ENCODE data around the gene GINS2.

Gene GINS2

DNA sequence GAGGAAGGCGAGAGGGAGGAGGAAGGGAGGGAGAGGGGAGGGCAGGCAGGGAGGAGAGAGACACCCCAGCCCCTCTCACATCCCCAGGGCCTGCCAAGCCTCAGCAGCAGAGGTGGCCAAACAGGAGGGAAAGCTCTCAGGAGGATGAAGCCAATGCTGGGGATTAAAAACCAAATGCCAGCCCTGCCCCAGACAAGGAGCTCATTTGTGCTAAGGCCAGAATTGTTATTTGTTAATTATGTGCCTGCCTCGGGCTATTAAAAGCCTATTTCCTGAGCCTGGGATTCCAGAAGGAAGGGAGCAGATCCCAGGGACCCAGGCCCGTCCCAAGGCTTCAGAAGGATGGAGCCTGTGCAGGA, 27.9 kb upstream of the GINS2 start:
- TF ChIP-seq ZNF8 (CRISPR knock-in tag; IDR thresholded peaks at IDR 0.05) (no peak), SNAI2 (CRISPR knock-in tag; IDR thresholded peaks at IDR 0.05) (no peak), ESRRG (CRISPR knock-in tag; IDR thresholded peaks at IDR 0.05) (no peak), TOX (CRISPR knock-in tag; IDR thresholded peaks at IDR 0.05; ENCODE audit: borderline replicate concordance) (no peak), PPARA (CRISPR knock-in tag; IDR thresholded peaks at IDR 0.05; ENCODE audit: borderline replicate concordance) (no peak), CSDC2 (CRISPR knock-in tag; IDR thresholded peaks at IDR 0.05) (no peak), ZFP3 (CRISPR knock-in tag; IDR thresholded peaks at IDR 0.05) (no peak), ZNF70 (CRISPR knock-in tag; IDR thresholded peaks at IDR 0.05) (no peak), TCF4 (CRISPR knock-in tag; IDR thresholded peaks at IDR 0.05; ENCODE audit: borderline replicate concordance) (no peak), OSR1 (CRISPR knock-in tag; IDR thresholded peaks at IDR 0.05) (no peak), GLIS3 (CRISPR knock-in tag; IDR thresholded peaks at IDR 0.05) (no peak), ISL1 (CRISPR knock-in tag; IDR thresholded peaks at IDR 0.05) (no peak), ZNF565 (CRISPR knock-in tag; conservative IDR thresholded peaks at IDR 0.05; ENCODE audit: low read depth) (no peak)
- TF ChIP-seq, protein P1, sequence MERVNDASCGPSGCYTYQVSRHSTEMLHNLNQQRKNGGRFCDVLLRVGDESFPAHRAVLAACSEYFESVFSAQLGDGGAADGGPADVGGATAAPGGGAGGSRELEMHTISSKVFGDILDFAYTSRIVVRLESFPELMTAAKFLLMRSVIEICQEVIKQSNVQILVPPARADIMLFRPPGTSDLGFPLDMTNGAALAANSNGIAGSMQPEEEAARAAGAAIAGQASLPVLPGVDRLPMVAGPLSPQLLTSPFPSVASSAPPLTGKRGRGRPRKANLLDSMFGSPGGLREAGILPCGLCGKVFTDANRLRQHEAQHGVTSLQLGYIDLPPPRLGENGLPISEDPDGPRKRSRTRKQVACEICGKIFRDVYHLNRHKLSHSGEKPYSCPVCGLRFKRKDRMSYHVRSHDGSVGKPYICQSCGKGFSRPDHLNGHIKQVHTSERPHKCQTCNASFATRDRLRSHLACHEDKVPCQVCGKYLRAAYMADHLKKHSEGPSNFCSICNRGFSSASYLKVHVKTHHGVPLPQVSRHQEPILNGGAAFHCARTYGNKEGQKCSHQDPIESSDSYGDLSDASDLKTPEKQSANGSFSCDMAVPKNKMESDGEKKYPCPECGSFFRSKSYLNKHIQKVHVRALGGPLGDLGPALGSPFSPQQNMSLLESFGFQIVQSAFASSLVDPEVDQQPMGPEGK (CRISPR knock-in tag; IDR thresholded peaks at IDR 0.05; ENCODE audit: borderline replicate concordance) = no peak
- TF ChIP-seq, protein P2, sequence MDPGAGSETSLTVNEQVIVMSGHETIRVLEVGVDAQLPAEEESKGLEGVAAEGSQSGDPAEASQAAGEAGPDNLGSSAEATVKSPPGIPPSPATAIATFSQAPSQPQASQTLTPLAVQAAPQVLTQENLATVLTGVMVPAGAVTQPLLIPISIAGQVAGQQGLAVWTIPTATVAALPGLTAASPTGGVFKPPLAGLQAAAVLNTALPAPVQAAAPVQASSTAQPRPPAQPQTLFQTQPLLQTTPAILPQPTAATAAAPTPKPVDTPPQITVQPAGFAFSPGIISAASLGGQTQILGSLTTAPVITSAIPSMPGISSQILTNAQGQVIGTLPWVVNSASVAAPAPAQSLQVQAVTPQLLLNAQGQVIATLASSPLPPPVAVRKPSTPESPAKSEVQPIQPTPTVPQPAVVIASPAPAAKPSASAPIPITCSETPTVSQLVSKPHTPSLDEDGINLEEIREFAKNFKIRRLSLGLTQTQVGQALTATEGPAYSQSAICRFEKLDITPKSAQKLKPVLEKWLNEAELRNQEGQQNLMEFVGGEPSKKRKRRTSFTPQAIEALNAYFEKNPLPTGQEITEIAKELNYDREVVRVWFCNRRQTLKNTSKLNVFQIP (CRISPR knock-in tag; IDR thresholded peaks at IDR 0.05; ENCODE audit: borderline replicate concordance, low read depth) = no peak
- TF ChIP-seq, protein P3, sequence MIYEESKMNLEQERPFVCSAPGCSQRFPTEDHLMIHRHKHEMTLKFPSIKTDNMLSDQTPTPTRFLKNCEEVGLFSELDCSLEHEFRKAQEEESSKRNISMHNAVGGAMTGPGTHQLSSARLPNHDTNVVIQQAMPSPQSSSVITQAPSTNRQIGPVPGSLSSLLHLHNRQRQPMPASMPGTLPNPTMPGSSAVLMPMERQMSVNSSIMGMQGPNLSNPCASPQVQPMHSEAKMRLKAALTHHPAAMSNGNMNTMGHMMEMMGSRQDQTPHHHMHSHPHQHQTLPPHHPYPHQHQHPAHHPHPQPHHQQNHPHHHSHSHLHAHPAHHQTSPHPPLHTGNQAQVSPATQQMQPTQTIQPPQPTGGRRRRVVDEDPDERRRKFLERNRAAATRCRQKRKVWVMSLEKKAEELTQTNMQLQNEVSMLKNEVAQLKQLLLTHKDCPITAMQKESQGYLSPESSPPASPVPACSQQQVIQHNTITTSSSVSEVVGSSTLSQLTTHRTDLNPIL (CRISPR knock-in tag; IDR thresholded peaks at IDR 0.05; ENCODE audit: low read depth) = no peak

DNA sequence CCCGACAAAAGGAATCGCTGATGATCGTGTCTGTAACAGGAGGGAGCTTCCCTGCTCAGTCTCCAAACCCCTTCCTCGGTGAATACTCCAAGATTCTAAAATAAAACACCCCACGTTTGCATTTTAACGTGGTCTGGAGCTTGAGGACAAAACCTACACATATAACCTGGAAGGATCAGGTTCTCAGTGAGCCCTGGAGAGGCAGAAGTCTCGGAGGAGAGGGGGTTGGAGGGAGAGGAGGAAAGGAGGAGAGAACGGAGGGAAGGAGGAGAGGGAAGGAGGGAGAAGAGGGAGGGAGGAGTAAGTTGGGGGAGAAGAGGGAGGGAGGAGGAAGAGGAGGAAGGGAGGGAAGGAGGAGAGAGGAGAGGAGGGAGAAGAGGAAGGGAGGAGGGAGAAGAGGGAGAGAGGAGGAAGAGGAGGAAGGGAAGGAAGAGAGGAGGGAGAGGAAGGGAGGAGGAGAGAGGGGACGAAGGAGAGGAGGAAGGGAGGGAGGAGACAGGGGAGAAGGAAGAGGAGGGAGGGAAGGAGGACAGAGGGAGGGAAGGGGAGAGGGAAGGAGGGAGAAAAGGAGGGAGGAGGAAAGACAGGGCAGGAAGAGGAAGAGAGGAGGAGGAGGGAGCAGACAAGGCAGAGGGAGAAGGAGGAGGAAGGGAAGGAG, 27.4 kb upstream of the GINS2 start:
- ATAC-seq = no peak
- TF ChIP-seq RARB (CRISPR knock-in tag; IDR thresholded peaks at IDR 0.05) (no peak), BACH2 (CRISPR knock-in tag; IDR thresholded peaks at IDR 0.05; ENCODE audit: borderline replicate concordance) (no peak), TOX (CRISPR knock-in tag; IDR thresholded peaks at IDR 0.05; ENCODE audit: borderline replicate concordance) (no peak), CSDC2 (CRISPR knock-in tag; IDR thresholded peaks at IDR 0.05) (no peak), ZC3H10 (CRISPR knock-in tag; IDR thresholded peaks at IDR 0.05) (no peak), ZNF565 (CRISPR knock-in tag; conservative IDR thresholded peaks at IDR 0.05; ENCODE audit: low read depth) (no peak), ISL1 (CRISPR knock-in tag; IDR thresholded peaks at IDR 0.05) (no peak), ZNF8 (CRISPR knock-in tag; IDR thresholded peaks at IDR 0.05) (no peak), ZNF70 (CRISPR knock-in tag; IDR thresholded peaks at IDR 0.05) (no peak), PPARA (CRISPR knock-in tag; IDR thresholded peaks at IDR 0.05; ENCODE audit: borderline replicate concordance) (no peak), GLIS3 (CRISPR knock-in tag; IDR thresholded peaks at IDR 0.05) (no peak)
- TF ChIP-seq, protein P4, sequence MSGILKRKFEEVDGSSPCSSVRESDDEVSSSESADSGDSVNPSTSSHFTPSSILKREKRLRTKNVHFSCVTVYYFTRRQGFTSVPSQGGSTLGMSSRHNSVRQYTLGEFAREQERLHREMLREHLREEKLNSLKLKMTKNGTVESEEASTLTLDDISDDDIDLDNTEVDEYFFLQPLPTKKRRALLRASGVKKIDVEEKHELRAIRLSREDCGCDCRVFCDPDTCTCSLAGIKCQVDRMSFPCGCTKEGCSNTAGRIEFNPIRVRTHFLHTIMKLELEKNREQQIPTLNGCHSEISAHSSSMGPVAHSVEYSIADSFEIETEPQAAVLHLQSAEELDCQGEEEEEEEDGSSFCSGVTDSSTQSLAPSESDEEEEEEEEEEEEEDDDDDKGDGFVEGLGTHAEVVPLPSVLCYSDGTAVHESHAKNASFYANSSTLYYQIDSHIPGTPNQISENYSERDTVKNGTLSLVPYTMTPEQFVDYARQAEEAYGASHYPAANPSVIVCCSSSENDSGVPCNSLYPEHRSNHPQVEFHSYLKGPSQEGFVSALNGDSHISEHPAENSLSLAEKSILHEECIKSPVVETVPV (CRISPR knock-in tag; IDR thresholded peaks at IDR 0.05) = no peak
- TF ChIP-seq, protein P2 (CRISPR knock-in tag; IDR thresholded peaks at IDR 0.05; ENCODE audit: borderline replicate concordance, low read depth) = no peak
- TF ChIP-seq, protein P5, sequence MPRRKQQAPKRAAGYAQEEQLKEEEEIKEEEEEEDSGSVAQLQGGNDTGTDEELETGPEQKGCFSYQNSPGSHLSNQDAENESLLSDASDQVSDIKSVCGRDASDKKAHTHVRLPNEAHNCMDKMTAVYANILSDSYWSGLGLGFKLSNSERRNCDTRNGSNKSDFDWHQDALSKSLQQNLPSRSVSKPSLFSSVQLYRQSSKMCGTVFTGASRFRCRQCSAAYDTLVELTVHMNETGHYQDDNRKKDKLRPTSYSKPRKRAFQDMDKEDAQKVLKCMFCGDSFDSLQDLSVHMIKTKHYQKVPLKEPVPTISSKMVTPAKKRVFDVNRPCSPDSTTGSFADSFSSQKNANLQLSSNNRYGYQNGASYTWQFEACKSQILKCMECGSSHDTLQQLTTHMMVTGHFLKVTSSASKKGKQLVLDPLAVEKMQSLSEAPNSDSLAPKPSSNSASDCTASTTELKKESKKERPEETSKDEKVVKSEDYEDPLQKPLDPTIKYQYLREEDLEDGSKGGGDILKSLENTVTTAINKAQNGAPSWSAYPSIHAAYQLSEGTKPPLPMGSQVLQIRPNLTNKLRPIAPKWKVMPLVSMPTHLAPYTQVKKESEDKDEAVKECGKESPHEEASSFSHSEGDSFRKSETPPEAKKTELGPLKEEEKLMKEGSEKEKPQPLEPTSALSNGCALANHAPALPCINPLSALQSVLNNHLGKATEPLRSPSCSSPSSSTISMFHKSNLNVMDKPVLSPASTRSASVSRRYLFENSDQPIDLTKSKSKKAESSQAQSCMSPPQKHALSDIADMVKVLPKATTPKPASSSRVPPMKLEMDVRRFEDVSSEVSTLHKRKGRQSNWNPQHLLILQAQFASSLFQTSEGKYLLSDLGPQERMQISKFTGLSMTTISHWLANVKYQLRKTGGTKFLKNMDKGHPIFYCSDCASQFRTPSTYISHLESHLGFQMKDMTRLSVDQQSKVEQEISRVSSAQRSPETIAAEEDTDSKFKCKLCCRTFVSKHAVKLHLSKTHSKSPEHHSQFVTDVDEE (CRISPR knock-in tag; IDR thresholded peaks at IDR 0.05) = no peak

More for the DNA sequence above, 27.9 kb upstream of the GINS2 start:
- no peak; the same call in 2 of the 3 replicates for ATAC-seq
